SK-N-SH treated with all-trans-retinoic acid at 6 μM for 48 hours (cell line): ENCODE results near the gene INMT.

ENCODE experiments used
- CSDC2 ChIP-seq: fragments of 250-450 bp; sonication (Bioruptor Pico); IDR thresholded peaks from 2 replicates; pipeline ENCODE4 v1.5.0; 2020; ENCODE audit warnings: mild to moderate bottlenecking, moderate library complexity
- ESRRG ChIP-seq: fragments of 250-450 bp; sonication (Bioruptor Pico); IDR thresholded peaks from 2 replicates; pipeline ENCODE4 v1.6.1; 2021; ENCODE audit warnings: mild to moderate bottlenecking
- ISL1 ChIP-seq: fragments of 250-450 bp; sonication (Bioruptor Pico); IDR thresholded peaks from 2 replicates; pipeline ENCODE4 v2.1.2; 2022; ENCODE audit warnings: mild to moderate bottlenecking, moderate library complexity
- OSR1 ChIP-seq: fragments of 250-450 bp; sonication (Bioruptor Pico); IDR thresholded peaks from 2 replicates; pipeline ENCODE4 v1.8.0; 2022; ENCODE audit warnings: moderate library complexity, mild to moderate bottlenecking, inconsistent platforms
- TOX ChIP-seq: fragments of 250-450 bp; sonication (Bioruptor Pico); IDR thresholded peaks from 2 replicates; pipeline ENCODE4 v1.8.0; 2021; ENCODE audit warnings: mild to moderate bottlenecking, moderate library complexity, borderline replicate concordance
- ZFP3 ChIP-seq: fragments of 250-450 bp; sonication (Bioruptor Pico); IDR thresholded peaks from 2 replicates; pipeline ENCODE4 v1.5.0; 2020; ENCODE audit warnings: mild to moderate bottlenecking, moderate library complexity
- ZNF70 ChIP-seq: fragments of 450-650 bp; formaldehyde crosslinking; IDR thresholded peaks from 2 replicates; pipeline ENCODE4 v1.5.0; 2020; ENCODE audit warnings: mild to moderate bottlenecking, moderate library complexity
- TF ChIP-seq, protein P1 (sequence below): fragments of 250-450 bp; sonication (Bioruptor Pico); IDR thresholded peaks from 2 replicates; pipeline ENCODE4 v1.5.1; 2020; ENCODE audit warnings: low read depth, mild to moderate bottlenecking, moderate library complexity

- TF ChIP-seq ZFP3 (no peak), ZNF70 (no peak), ESRRG (CRISPR knock-in tag) (no peak), CSDC2 (CRISPR knock-in tag) (no peak), TOX (CRISPR knock-in tag) (no peak), ISL1 (CRISPR knock-in tag) (no peak), OSR1 (CRISPR knock-in tag) (no peak)
- TF ChIP-seq, protein P1, sequence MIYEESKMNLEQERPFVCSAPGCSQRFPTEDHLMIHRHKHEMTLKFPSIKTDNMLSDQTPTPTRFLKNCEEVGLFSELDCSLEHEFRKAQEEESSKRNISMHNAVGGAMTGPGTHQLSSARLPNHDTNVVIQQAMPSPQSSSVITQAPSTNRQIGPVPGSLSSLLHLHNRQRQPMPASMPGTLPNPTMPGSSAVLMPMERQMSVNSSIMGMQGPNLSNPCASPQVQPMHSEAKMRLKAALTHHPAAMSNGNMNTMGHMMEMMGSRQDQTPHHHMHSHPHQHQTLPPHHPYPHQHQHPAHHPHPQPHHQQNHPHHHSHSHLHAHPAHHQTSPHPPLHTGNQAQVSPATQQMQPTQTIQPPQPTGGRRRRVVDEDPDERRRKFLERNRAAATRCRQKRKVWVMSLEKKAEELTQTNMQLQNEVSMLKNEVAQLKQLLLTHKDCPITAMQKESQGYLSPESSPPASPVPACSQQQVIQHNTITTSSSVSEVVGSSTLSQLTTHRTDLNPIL (CRISPR knock-in tag): no peak
Measured at GRCh38 chr7:30782690-30783089, 30.8 kb downstream of the INMT start.
